GM20431 (cell line): ENCODE results near the gene ZNF830.
"Not testable (repeated sequence)": the region's sequence is repeated elsewhere in the genome, so short reads cannot be mapped to it uniquely, and the experiment has no call there.

Source experiments
- in situ Hi-C: fragments of 300-500 bp; cut with MseI, MboI; formaldehyde crosslinking; loops from one replicate; pipeline ENCODE4 v1.15.0; 2020; ENCODE audit warnings: low sequenced_read_pairs; ENCODE audit not compliant: unreplicated experiment

Gene ZNF830

DNA sequence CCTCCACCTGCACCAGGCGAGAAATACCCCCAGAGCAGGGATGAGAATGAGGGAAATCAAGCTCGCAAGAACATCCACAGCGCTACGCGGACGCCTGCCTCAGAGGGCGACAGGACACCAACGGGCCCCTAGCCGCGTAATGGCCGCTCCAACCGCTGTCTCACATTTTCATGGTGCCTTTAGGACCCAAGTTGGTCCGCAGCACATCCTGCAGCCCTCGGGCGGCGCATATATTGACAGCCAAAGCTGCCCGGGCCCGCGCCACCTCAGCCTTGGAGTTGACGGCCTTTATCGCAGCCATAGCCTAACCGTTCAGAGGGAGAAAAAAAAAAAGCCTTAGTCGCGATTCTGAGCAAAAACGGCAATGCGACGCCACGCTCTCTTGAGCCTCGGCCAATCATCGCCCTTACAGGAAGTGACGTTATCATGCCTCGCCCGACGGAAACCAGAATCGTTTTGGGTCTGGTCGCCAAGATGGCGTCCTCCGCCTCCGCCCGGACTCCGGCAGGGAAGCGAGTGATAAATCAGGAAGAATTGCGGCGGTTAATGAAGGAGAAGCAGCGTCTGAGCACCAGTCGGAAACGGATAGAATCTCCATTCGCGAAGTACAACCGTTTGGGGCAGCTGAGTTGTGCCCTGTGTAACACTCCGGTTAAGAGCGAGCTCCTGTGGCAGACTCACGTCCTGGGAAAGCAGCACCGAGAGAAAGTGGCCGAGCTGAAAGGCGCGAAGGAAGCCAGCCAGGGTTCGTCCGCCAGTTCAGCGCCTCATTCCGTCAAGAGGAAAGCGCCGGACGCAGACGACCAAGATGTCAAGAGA, at the start of gene ZNF830, which contains the start of gene CCT6B:
ZNF830 (plus strand) TSS at position 448 of the 819 bp plus-strand sequence; CDS start at position 475, 27 bp downstream.
CCT6B (minus strand) TSS at position 368 of the 819 bp plus-strand sequence; CDS start at position 301, 67 bp downstream.
- in situ Hi-C loops = no loop called here

DNA sequence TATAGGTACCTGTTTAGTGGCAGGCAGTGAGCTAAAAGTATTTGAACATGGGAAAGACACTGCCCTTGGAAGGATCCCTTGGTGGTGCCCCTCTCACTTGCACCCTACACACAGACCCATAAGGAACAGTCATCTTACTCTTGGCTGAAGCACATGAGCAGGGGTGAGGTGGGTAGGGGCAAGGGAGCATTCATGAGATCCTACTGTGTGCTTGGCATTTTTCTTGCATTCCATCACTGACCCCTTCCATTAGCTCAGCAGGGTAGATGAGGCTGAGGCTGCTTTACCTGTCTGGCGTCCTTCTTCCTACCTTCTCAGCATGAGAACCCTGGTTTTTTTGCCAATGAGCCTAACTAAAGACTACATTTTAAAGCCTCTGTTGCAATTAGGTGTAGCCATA, 48.3 kb upstream of the ZNF830 start:
- in situ Hi-C loops = no loop called here

- in situ Hi-C loops = no loop called here
Measured at GRCh38 chr17:34916120-34916519, 45.2 kb upstream of the ZNF830 start.

- in situ Hi-C loops = no loop called here
Measured at GRCh38 chr17:34917381-34917780, 44.0 kb upstream of the ZNF830 start.

DNA sequence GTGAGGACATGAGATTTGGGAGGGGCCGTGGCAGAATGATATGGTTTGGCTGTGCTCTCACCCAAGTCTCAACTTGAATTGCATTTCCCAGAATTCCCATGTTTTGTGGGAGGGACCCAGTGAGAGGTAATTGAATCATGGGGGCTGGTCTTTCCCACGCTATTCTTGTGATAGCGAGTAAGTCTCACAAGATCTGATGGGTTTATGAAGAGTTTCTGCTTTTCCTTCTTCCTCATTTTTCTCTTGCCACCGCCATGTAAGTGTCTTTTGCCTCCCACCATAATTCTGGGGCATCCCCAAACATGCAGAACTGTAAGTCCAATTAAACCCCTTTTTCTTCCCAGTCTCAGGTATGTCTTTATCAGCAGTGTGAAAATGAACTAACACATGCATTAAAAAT, 40.7 kb upstream of the ZNF830 start:
- in situ Hi-C loops = no loop called here

GRCh38 chr17:34926661-34927060, 34.7 kb upstream of the ZNF830 start:
- in situ Hi-C loops = no loop called here

GRCh38 chr17:34930283-34930682, 31.1 kb upstream of the ZNF830 start:
- in situ Hi-C loops = no loop called here

- in situ Hi-C loops = not testable (repeated sequence)
Measured at GRCh38 chr17:34950780-34951179, 10.6 kb upstream of the ZNF830 start.

GRCh38 chr17:34958438-34958837, 2.9 kb upstream of the ZNF830 start:
- in situ Hi-C loops = no loop called here

DNA sequence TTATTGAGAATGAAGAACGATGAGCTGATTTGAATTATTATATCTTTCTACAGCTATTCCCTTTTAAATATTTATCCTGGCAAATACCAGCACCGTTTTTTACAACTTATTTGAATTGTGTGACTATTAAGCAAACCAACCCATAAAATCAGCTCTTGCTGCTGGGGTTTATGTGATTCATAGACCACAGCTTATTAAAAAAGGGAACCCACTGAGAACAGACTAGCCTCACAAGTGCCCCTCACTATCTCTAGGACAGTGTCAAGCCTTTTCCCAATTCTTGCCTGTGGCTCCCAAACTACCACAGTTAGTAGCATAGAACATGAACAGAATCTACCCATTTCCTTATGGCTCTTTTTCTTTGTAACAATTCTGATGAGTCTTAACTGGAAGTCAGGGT, 12.8 kb downstream of the ZNF830 start:
- in situ Hi-C loops = no loop called here

- in situ Hi-C loops = no loop called here
Measured at GRCh38 chr17:34974794-34975785, 13.8 kb downstream of the ZNF830 start.

DNA sequence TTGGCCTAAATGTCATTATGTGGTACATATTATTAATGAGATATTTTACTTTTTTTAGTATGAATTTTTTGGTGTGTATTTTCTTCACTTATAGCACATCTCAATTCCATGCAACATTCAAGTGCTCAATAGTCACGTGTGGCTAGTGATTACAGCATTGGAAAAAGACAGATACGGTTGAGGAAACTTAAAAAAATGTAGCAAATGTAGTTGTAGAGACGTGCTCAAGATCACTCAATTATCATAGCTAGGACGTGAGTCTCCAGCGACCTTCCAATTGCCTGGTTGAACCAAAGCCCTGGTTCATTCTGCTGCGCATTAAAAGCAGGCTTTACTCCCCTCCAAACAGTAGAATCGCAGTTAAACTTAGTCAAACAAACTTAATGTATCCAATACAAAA, 17.8 kb downstream of the ZNF830 start:
- in situ Hi-C loops = no loop called here

DNA sequence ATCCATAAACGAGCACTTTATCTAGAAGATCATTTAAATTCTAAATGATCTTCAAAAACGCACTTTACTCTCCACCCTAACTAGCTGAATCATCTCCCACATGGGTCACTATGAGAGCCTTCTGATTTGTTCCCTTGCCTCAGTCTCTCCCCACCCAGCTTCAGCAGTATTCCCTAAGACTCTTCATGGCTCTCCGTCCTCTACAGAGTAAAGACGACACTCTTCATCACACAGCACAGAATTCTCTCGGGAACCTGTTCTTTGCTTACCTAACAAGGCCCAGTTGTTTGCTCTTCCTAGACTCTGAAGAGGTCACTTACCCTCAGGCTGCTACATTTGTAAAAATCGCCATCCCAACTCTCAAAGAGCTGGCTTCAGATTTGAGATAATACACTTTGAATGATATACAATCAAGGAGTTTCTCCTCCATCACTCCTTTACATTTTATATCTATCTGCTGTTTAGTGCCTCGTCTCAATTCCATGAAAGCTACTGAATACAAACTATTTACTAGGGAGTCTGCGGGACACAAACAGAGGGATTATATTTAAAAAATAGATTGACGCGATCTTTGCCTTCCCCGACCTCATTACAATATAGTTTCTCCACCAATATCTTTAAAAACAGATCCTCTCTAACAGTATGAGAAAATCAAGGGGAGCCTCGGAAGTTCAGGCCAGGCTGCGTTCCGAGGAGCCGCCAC, 18.5 kb downstream of the ZNF830 start:
- in situ Hi-C loops = no loop called here

- in situ Hi-C loops = no loop called here
Measured at GRCh38 chr17:34980353-34980680, 19.0 kb downstream of the ZNF830 start, which contains the start of gene LIG3. Gene LIG3, plus strand, starts transcription at chr17:34980512. Its CDS starts 2,494 bp downstream, at chr17:34983006.

DNA sequence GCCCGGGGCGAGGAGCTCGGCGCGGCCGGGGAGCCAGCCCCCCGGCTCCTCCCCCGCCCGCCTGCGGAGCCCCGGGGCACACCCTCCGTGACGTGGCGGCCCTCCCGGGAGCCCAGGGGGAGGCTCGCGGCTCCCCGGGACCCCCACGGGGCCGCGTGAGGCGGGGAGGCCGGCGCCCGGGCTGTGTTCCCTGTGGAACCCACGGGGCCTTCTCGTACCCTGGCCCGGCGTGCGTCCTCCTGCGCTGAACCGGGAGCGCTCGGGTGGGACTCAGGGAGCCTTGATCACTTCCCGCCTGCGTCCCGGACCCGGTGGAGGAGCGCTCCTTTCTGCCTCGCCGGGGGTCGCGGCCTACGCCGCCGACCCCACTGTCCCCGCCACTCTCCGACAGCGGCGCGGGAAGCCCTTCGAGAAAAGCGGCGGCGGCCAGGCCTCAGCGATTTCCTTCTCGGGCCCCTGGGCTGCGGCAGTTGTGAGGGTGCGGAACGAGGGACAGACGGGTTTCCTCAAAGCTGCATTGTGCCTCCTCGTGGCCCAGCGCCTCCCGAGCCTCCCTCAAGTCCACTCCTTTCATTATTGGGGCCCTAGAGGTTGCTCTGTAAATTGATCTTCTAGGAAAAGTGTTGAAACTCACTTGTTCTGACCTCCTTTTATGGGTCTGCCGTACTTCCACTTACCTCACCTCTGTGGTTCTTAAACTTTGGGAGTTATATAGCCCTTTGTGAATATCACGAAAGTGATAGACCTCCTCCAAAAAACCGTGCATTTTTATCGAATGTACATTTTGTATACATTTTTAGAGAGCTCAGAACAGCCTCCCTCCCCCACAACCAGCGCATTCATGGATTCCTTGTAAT, 19.6 kb downstream of the ZNF830 start:
- in situ Hi-C loops = no loop called here

- in situ Hi-C loops = no loop called here
Measured at GRCh38 chr17:34981538-34982241, 20.4 kb downstream of the ZNF830 start.

DNA sequence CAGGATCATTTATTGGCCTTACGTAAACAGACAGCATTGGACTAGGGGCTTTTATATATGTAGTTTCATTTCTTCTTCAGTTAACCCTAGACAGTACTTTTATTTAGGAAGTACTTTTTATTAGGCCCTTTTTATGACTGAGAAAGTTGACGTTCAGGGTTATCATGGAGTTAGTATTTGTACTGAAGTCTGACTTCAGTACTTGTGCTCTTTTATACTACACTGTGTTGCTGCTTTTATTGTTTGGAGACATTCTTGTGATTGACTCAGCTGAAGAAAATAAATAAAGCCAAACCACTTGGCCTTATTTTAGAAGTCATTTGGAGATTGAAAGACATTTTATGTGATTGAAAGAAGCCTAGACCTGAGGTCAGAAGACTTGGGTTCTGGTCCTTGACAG, 25.9 kb downstream of the ZNF830 start:
- in situ Hi-C loops = no loop called here

GRCh38 chr17:34988644-34989043, 27.3 kb downstream of the ZNF830 start:
- in situ Hi-C loops = no loop called here

GRCh38 chr17:34989473-34989872, 28.1 kb downstream of the ZNF830 start:
- in situ Hi-C loops = no loop called here
